Endodermal cell (in vitro differentiated cells): ENCODE data around the gene ASXL2. TPM values are rescaled to one million over a fixed set of nuclear protein-coding genes. Genes with fewer than 3 reads are reported as not detected.

Experiments used
- DNase-seq: peaks from one replicate; pipeline ENCODE4 v3.0.0-alpha.2; 2017
- H3K27ac ChIP-seq: 2 replicates; pipeline ENCODE4 v1.5.1; 2013; ENCODE audit warnings: mild to moderate bottlenecking, low read depth, low read length, moderate library complexity
- H3K27me3 ChIP-seq: 2 replicates; pipeline ENCODE4 v1.6.1; 2013; ENCODE audit warnings: mild to moderate bottlenecking, low read length, moderate library complexity; ENCODE audit not compliant: insufficient read depth, control insufficient read depth, poor library complexity, severe bottlenecking
- H3K36me3 ChIP-seq: 2 replicates; pipeline ENCODE4 v1.7.0; 2013; ENCODE audit warnings: mild to moderate bottlenecking, low read length, moderate library complexity; ENCODE audit not compliant: control insufficient read depth, insufficient read depth
- H3K4me1 ChIP-seq: one replicate; pipeline ENCODE4 v1.7.0; 2013; ENCODE audit warnings: low read length; ENCODE audit not compliant: control insufficient read depth, insufficient read depth
- H3K4me3 ChIP-seq: 2 replicates; pipeline ENCODE4 v1.5.1; 2013; ENCODE audit warnings: mild to moderate bottlenecking, low read length, moderate library complexity
- H3K9ac ChIP-seq: 2 replicates; pipeline ENCODE4 v1.6.1; 2013; ENCODE audit warnings: mild to moderate bottlenecking, low read length, moderate library complexity; ENCODE audit not compliant: poor library complexity, severe bottlenecking; ENCODE audit errors: extremely low read depth
- H3K9me3 ChIP-seq: 2 replicates; pipeline ENCODE4 v1.6.1; 2013; ENCODE audit warnings: mild to moderate bottlenecking, low read length, moderate library complexity; ENCODE audit not compliant: control insufficient read depth
- H3K27ac Mint-ChIP-seq: 2 replicates; pipeline ENCODE4 v1.8.0; 2020; ENCODE audit warnings: mixed read lengths
- H3K27me3 Mint-ChIP-seq: 2 replicates; pipeline ENCODE4 v1.8.0; 2021; ENCODE audit warnings: mild to moderate bottlenecking, mixed read lengths; ENCODE audit not compliant: insufficient read depth
- H3K36me3 Mint-ChIP-seq: 2 replicates; pipeline ENCODE4 v1.8.0; 2020; ENCODE audit warnings: low read depth, mixed read lengths
- H3K4me1 Mint-ChIP-seq: 2 replicates; pipeline ENCODE4 v1.8.0; 2020; ENCODE audit warnings: mixed read lengths
- H3K4me3 Mint-ChIP-seq: 2 replicates; pipeline ENCODE4 v1.8.0; 2020; ENCODE audit warnings: mild to moderate bottlenecking, moderate library complexity, mixed read lengths
- H3K9me3 Mint-ChIP-seq: 2 replicates; pipeline ENCODE4 v1.8.0; 2020; ENCODE audit warnings: mild to moderate bottlenecking, mixed read lengths
- WGBS, 2 experiments: methylation state at CpG; one replicate each; pipeline versions ENCODE4 v1.1.5 to v1.1.7; 2013; ENCODE audit warnings: missing lambda C conversion rate in 2 of 2, mixed read lengths in 1 of 2; ENCODE audit not compliant: insufficient coverage in 1 of 2, insufficient read length in 1 of 2; 5-methylcytosine and 5-hydroxymethylcytosine counted together
- total RNA-seq, 2 donors: library from RNA; stranded (reverse); fragmentation: NEBNext Ultra II Directional in 1 of 2; extraction: Animal tissue kit (Norgen Biotek cat#: 25700) in 1 of 2; gene quantifications; 2 replicates in 1 of 2; 3 replicates in 1 of 2; pipeline ENCODE4 v1.2.1, GENCODE V29; 2021
- TF ChIP-seq, protein P1 (sequence below): fragments of 200-600 bp; sonication (generic); conservative IDR thresholded peaks from 2 replicates; pipeline ENCODE4 v1.5.0; 2021; ENCODE audit warnings: antibody characterized with exemption, mild to moderate bottlenecking

Gene ASXL2
- total RNA-seq, 2 donors from 2014 or later = 33.2 to 41.7 TPM

DNA sequence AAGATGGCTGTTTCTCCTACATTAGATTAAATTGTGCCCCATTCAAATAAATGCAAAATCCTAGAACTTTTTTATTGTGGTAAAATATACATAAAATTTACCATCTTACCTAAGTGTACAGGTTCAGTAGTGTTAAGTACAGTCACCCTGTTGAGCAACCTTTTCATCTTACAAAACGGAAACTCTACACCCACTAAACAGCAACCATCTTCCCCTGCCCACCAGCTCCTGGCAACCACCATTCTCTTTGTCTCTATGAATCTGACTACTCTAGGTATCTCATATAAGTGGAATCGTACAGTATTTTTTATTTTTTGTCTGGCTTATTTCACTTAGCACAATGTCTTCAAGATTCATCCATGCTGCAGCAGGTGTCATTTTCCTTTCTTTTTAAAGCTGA lies 53.0 kb downstream of the ASXL2 start:
- peaks cover 6% of the 10 kb centered on the region for H3K36me3 Mint-ChIP-seq
- H3K4me3 Mint-ChIP-seq = no peak overlapping the region
- H3K36me3 ChIP-seq = peaks cover 5% of the 10 kb centered on the region
- no peak for DNase-seq
- H3K9me3 Mint-ChIP-seq = no peaks in the 10 kb centered on the region
- peaks cover 8% of the 10 kb centered on the region for H3K4me1 ChIP-seq
- peaks cover 15% of the 10 kb centered on the region for H3K4me1 Mint-ChIP-seq
- H3K9me3 ChIP-seq = no peaks in the 10 kb centered on the region
- H3K27ac Mint-ChIP-seq = no peak overlapping the region
- no peaks in the 10 kb centered on the region for H3K27me3 ChIP-seq
- no peaks in the 10 kb centered on the region for H3K27me3 Mint-ChIP-seq
- WGBS, 2 experiments = 96 to 100% methylated on average over 2 of the region's 2 CpGs
- H3K9ac ChIP-seq = no peak overlapping the region
- no peak overlapping the region for H3K27ac ChIP-seq
- TF ChIP-seq, protein P1, sequence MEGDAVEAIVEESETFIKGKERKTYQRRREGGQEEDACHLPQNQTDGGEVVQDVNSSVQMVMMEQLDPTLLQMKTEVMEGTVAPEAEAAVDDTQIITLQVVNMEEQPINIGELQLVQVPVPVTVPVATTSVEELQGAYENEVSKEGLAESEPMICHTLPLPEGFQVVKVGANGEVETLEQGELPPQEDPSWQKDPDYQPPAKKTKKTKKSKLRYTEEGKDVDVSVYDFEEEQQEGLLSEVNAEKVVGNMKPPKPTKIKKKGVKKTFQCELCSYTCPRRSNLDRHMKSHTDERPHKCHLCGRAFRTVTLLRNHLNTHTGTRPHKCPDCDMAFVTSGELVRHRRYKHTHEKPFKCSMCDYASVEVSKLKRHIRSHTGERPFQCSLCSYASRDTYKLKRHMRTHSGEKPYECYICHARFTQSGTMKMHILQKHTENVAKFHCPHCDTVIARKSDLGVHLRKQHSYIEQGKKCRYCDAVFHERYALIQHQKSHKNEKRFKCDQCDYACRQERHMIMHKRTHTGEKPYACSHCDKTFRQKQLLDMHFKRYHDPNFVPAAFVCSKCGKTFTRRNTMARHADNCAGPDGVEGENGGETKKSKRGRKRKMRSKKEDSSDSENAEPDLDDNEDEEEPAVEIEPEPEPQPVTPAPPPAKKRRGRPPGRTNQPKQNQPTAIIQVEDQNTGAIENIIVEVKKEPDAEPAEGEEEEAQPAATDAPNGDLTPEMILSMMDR = no peak
- no peak overlapping the region for H3K4me3 ChIP-seq

DNA sequence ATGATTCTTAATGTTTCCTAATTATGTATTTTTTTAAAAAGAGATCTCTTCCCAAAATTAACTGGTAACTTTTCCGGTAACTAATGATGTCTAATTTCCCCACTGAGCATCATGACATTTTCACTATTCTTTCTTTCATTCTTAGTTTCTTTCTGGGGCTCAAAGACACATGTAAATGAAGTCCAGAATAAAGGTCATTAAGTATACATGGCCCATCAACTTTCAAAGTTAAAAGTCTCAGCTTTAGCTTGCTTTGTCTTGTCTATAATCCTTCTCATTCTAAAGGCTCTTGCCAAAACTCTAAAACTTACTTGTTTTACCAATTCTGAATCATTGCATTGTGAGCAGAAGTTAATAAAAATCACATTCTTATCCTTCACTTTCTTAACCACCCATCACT lies 53.6 kb downstream of the ASXL2 start:
- Histone ChIP-seq H3K27ac (no peak overlapping the region), H3K27me3 (no peaks in the 10 kb centered on the region), H3K9me3 (peaks cover under 1% of the 10 kb centered on the region), H3K4me1 (peaks cover 8% of the 10 kb centered on the region), H3K36me3 (peaks cover 5% of the 10 kb centered on the region), H3K9ac (no peak overlapping the region), H3K4me3 (no peak overlapping the region)
- H3K4me1 Mint-ChIP-seq = peaks cover 15% of the 10 kb centered on the region
- no peak overlapping the region for H3K27ac Mint-ChIP-seq
- DNase-seq = no peak
- H3K27me3 Mint-ChIP-seq = no peaks in the 10 kb centered on the region
- no peak overlapping the region for H3K4me3 Mint-ChIP-seq
- TF ChIP-seq, protein P1 = no peak
- H3K36me3 Mint-ChIP-seq = peaks cover 6% of the 10 kb centered on the region
- no peaks in the 10 kb centered on the region for H3K9me3 Mint-ChIP-seq
- 91 to 100% methylated on average over 1 of the region's 1 CpG for WGBS, 2 experiments

DNA sequence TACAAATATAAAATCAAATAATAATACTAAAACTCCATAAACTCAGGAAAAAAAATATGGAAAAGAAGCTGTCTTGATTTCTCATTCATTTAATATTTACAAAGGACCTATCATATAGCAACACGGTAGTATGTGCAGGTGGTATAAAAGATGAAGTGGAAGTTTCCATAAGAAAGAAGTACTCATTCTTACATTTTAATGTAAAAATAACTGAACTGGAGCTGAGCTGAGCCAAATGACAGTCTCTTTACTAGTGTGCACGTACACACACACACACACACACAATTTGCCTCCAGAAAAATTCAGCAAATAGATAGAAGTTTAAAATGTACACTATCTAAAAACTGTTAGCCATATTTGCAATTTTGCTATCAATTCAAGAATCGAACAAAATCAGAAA lies 54.1 kb downstream of the ASXL2 start:
- peaks cover 15% of the 10 kb centered on the region for H3K4me1 Mint-ChIP-seq
- WGBS, 2 experiments = 91 to 100% methylated on average over 1 to 2 of the region's 3 CpGs

More for the DNA sequence above, 54.1 kb downstream of the ASXL2 start:
- no peaks in the 10 kb centered on the region for H3K27me3 ChIP-seq
- peaks cover 5% of the 10 kb centered on the region for H3K9me3 ChIP-seq
- Mint-ChIP-seq H3K27ac (no peak overlapping the region), H3K4me3 (no peak overlapping the region), H3K36me3 (peaks cover 10% of the 10 kb centered on the region), H3K27me3 (no peaks in the 10 kb centered on the region), H3K9me3 (no peaks in the 10 kb centered on the region)
- no peak overlapping the region for H3K27ac ChIP-seq
- TF ChIP-seq, protein P1 = no peak
- peaks cover 5% of the 10 kb centered on the region for H3K36me3 ChIP-seq
- no peak overlapping the region for H3K9ac ChIP-seq
- peaks cover 8% of the 10 kb centered on the region for H3K4me1 ChIP-seq
- H3K4me3 ChIP-seq = no peak overlapping the region
- DNase-seq = no peak
